COLO668 (cell line): ENCODE measurements around the gene MEA1.
"Not testable (repeated sequence)": the region's sequence is repeated elsewhere in the genome, so short reads cannot be mapped to it uniquely, and the experiment has no call there.

ENCODE experiments used
- DNase-seq: peaks from one replicate; lab custom pipeline; 2025; ENCODE audit not compliant: unreplicated experiment; lab: John Stamatoyannopoulos, UW

MEA1 gene

DNA sequence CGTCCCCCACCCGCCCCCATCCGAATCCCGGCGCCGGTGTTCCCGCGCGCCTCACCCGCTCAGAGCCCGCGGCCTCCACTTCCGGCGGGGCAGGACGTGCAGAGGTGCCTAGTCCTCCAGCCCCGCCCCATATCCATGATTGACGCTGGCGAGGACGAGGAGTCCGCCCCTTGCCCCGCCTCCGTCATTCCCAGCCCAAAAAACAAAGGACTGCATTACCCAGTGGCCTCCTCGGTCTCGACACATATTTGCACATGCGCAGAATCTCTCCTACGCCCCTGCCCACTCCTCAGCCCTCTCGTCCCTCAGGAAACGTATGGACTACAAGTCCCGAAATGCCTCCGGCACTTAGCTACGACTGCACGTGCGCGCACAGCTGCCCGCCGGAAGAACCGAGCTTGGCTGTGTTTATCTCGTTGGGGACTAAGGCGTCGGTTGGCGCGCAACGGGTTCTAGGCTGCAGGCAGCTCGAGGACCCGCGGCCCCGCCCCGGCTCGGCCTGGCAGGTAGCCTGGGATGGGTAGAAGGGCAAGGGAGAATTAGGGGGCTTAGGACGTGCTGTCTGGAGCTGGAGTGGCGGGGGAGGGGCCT lies at the start of gene MEA1, which contains the start of gene KLHDC3:
Gene MEA1 (minus strand): TSS at position 104 of the 591 bp plus-strand sequence. CDS start 133 bp downstream, outside the sequence.
Gene KLHDC3 (plus strand): TSS at position 407 of the 591 bp plus-strand sequence. CDS start 2,944 bp downstream, outside the sequence.
- peak; percentile 96 for DNase-seq

DNA sequence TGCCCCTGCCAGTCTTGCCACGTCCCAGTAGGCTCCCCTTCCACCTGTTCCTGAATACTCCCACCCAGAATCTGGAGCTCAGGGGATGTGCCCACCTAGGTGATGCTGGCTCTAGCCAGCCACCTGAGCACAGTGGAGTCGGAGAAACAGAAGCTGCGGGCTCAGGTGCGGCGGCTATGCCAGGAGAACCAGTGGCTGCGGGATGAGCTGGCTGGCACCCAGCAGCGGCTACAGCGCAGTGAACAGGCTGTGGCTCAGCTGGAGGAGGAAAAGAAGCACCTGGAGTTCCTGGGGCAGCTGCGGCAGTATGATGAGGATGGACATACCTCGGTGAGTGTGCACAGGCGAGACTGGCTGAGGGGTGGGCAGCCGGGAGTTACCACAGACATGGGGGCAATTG lies 49.1 kb upstream of the MEA1 start:
- no peak for DNase-seq

DNA sequence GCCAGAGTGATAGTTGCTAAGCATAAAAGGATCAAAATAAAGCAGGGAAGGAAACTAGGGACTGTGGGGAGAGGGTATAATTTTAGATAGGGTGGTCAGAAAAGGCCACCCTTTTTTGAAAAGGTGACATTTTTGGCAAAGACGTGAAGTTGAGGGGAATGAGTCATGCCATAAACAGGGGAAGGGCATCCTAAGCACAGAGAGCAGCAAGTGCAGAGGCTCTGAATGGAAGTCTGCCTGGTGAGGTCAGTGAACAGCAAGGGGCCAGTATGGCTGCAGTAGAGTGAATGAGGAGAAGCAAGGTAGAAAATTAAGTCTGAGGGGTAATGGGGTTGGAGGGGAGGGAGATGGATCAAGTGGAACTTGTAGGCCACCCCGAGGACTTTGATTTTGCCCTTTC lies 48.1 kb upstream of the MEA1 start:
- DNase-seq = no peak

DNA sequence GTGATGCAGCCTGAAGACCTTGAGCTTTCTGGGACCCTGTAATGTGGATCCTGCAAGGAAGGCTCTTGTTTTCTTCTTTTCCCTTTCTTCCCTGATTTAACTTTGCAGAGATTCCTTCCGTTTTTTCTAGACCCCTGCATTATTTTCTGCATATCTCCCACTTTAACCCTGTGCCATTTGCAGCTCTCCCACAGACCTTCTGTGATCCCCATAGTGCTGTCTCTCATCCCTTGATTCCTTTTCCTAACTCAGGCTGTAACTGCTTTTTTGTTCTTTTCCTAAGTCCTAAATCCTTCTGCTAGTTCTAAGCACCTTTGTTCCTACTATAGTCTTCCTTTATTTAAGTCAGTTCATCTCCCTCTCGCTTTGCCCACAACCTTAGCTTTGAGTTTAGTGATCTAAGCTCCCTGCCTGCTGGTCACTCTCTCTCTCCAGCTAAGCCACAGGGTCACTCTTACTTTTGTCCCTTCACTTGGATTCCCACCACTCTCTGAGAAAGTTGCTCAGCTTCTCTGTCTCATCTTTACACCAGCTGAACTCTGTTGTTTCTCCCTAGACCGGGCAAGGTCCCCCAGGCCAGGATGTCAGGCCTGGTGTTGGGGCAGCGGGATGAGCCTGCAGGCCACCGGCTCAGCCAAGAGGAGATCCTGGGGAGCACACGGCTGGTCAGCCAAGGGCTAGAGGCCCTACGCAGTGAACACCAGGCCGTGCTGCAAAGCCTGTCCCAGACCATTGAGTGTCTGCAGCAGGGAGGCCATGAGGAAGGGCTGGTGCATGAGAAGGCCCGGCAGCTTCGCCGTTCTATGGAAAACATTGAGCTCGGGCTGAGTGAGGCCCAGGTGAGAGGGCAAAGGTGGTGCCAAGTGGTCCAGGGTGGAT lies 47.2 kb upstream of the MEA1 start:
- DNase-seq = no peak

DNA sequence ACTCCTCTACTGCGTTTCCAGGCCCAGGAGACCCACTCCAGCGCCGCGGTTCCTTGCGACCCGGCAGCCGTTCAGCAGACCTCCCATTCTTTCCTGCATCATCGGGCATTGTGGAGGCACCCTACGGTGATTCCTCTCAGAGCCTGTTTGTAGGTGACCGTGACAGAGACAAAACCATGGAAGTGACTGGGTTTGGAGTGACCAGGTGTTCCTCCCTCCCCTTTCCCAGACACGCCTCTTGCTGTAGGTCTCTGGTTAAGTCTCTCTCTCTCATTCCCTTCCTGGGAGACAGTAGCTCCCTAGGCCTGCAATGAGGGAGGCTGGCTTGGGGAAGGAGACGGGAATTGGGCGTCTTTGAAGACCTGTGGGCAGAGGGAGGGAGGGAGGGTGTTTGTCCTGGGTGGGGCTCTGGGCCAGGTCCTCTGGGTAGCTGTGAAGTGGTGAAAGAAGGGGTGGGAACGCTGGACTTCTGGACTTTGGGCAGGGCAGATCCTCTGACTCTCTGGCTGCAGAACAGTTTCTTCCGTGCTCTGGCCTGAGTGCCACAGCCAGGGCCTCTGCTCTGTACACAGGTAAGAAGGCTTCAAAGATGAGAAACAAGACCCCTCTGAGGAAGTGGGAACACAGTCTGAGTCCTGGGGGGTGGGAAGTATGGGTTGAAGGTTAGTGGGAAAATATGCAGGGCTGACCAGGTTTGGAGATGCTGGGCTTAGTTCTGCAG lies 46.4 kb upstream of the MEA1 start:
- peak; percentile 42 for DNase-seq

DNA sequence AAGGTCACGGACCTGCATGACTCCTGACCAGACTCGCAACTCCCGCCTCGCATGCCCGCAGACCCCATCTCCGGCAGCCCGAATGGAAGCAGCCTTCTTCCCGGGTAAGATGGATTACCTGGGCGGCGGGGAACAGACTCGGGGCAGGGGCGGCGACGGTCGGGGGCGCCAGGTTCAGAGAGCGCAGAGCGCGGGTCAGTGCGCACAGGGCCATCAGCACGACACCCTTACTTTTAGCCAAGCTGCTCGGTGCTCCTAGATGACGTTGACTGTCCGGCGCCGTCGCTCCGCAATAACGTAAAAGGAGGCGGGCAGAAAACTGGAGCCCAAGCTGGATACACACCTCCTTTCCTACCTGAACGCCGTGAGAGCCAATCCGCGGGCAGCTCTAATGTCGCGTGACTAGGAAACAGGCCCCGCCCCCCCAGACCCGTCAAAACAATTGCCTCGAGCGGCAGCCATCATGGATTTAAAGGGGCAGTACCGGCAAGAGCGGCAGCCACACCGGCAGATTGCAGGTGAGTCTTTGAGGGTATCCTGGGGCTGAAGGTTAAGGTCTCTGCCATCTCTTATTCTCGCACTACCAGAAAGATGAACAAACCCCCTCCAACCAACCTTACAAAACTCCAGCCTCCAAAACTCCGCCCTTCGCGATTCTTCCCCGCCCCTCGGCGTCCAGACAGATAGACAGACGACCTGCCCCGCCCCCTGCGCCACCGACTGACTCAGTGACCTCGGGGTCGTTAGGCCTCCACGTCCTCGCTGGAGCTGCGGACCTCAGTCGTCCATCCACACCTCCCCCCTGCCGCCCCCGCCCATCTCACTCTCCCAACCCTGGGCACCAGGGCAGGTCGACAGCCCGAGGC lies 45.7 kb upstream of the MEA1 start, which contains the start of the genes KLC4 and MRPL2:
Gene KLC4 (plus strand): TSS at position 464 of the 866 bp plus-strand sequence. CDS start 1,705 bp downstream, outside the sequence.
Gene MRPL2 (minus strand): TSS at position 267 of the 866 bp plus-strand sequence. CDS start 53 bp downstream, at position 214.
- DNase-seq = peak; percentile 96

GRCh38 chr6:43058531-43058930 lies 44.8 kb upstream of the MEA1 start:
- no peak for DNase-seq

GRCh38 chr6:43055966-43056365 lies 42.2 kb upstream of the MEA1 start:
- DNase-seq = no peak

DNA sequence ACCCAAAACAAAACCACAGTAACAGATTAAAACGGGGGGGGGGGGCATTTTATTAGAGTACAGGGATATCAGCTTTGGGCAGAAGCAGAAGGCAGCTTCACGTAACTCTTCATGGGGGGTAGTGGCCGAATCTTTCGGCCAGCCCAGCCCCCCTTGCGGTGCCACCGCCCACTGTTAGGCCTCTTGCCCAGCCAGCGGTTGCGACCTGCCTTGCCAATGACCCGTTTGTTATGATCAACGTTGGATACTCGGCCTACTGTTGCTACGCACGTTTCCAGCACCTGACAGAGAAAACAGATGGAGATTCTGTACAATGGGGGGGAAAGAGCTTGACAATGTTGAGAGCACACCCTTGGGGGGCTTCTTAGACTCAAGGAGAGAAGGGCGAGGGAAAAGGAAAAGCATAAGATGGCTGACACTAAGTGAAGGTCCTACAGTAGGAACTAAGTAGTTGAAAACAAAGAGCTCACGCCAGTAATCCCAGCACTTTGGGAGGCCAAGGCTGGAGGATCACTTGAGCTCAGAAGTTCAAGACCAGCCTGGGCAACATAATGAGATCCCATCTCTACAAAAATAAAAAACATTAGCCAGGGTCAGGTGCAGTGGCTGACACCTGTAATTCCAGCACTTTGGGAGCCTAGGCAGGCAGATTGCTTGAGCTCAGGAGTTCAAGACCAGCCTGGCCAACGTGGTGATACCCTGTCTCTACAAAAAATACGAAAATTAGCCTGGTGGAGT lies 40.6 kb upstream of the MEA1 start:
- no peak for DNase-seq

DNA sequence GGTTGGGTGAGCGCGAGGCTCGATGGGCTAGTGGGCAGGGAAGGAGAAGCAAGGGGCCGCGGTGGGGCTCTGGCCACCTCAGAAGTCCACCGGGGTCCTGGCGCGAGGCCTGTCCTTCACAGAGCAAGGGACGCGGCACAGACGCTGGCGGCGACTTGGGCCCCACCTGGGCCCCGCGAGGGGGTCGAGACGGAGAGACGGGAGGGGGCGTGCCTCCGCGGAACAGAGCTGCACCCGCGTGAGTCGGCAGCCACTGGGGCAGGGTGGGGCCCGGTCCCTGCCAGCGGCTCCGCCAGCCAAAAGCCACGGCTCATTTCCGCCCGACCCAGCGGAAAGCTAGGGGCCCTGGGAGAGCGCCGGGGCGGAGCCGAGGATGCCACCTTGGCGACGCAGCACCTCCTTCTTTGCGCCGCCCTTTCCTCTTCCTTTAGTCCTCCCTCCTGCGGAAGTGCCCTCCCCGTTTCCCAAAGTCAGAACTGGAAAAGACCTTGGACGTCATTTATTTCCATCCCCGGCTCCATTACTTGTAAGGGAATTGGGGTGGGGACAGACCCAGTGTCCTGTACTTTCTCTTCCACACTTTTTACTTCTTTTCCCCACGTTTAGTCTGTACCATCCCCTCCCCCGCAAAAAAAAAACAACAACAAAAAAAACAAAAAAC lies 39.9 kb upstream of the MEA1 start, which contains the start of gene CUL7:
Gene CUL7 (minus strand): TSS at position 307 of the 661 bp plus-strand sequence. CDS start 1,063 bp downstream, outside the sequence.
- peak; percentile 90 for DNase-seq

- no peak for DNase-seq
Measured at GRCh38 chr6:43052842-43053544, 39.2 kb upstream of the MEA1 start.

GRCh38 chr6:43052225-43052841 lies 38.6 kb upstream of the MEA1 start:
- no peak for DNase-seq

- DNase-seq = no peak
Measured at GRCh38 chr6:43050981-43051380, 37.2 kb upstream of the MEA1 start.

- no peak for DNase-seq
Measured at GRCh38 chr6:43047998-43048397, 34.3 kb upstream of the MEA1 start.

DNA sequence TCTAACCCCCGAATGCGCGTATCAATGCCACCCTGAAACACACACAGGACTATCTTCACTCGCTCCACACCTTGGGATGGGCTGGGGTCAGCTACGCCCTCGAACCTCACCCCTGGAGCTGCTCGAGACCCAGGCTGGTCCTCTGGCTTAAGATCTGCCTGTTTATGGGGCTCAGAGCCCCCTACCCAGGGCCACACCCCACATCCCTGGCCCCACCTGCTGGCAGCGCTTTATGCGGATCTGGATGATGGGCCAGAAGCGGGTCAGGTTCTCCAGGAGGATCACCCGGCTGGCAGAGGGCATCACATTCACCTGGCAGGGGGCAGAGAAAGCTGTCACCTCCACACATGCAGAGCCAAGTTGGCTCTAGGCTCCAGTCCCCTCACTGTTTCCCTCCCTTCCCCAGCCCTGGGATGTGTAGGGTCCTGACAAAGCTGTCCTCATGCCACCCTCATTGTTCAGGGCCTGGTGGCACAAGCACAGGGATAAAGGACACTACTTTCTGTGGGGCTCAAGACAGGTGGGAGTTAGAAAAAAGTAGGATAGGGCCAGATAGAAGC lies 31.7 kb upstream of the MEA1 start:
- no peak for DNase-seq

DNA sequence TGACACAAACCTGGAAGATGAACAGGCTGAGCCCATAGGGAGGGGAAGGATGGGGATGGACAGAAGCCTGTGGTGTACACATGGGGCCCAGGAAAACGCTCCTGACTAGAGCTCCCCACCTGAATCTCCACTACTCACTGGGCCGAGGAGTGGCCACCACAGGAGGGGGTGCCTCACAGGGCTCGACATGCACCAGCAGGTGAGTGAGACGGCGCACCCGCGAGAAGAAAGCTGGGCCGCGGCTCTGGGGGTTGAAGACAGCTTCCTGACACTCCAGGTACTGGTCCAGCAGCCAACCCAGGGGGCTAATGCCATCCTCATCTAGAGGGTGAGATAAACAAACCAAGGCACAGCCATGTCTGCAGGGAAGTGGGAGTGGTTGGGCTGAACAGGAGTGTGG lies 29.6 kb upstream of the MEA1 start:
- DNase-seq = no peak

GRCh38 chr6:43041475-43041874 lies 27.7 kb upstream of the MEA1 start:
- DNase-seq = not testable (repeated sequence)
